ENCODE results near the gene KLHDC8B. TPM values are rescaled to one million over a fixed set of nuclear protein-coding genes. Genes with fewer than 3 reads are reported as not detected.

The KLHDC8B gene
- polyA plus RNA-seq, 3 donors: 7.5 to 16.7 (median 12.9) TPM

- Histone ChIP-seq H3K4me3 (replicated peaks in 1 of 3; ENCODE audit: low read depth in 2 of 3, low read length in 3 of 3) (no peak overlapping the region), H3K9ac (ENCODE audit: insufficient read depth, low read length, poor library complexity, severe bottlenecking) (no peak overlapping the region), H3K4me1 (ENCODE audit: control insufficient read depth in 1 of 2, insufficient read depth in 2 of 2, low read length in 2 of 2) (peaks cover 4 to 9% of the 10 kb centered on the region in 2 donors), H3K27me3 (ENCODE audit: control insufficient read depth in 2 of 2, insufficient read depth in 2 of 2, low read length in 2 of 2) (no peaks in the 10 kb centered on the region), H3K9me3 (replicated peaks in 1 of 2; ENCODE audit: control insufficient read depth in 1 of 2, insufficient read depth in 1 of 2, low read length in 2 of 2) (peaks cover 27 to 34% of the 10 kb centered on the region in 2 donors), H3K36me3 (replicated peaks in 1 of 2; ENCODE audit: control insufficient read depth in 1 of 2, insufficient read depth in 2 of 2, low read length in 2 of 2) (no peaks in the 10 kb centered on the region), H3K27ac (ENCODE audit: low read depth in 1 of 2, low read length in 2 of 2) (no peak overlapping the region), H2AFZ (ENCODE audit: insufficient read depth, low read depth, low read length, poor library complexity, severe bottlenecking) (no peak overlapping the region), H3K4me2 (replicated peaks; ENCODE audit: extremely low read depth, low read length, poor library complexity, severe bottlenecking) (no peak overlapping the region), H4K20me1 (ENCODE audit: insufficient read depth, low read length) (no peaks in the 10 kb centered on the region), H3K79me2 (ENCODE audit: insufficient read depth, low read length) (no peaks in the 10 kb centered on the region)
- Mint-ChIP-seq H3K36me3 (peaks cover 0 to 1% of the 10 kb centered on the region in 2 donors), H3K27ac (no peak overlapping the region), H3K4me3 (no peak overlapping the region), H3K9me3 (peaks cover 16 to 56% (median 50%) of the 10 kb centered on the region in 7 donors), H3K4me1 (peaks cover 10% of the 10 kb centered on the region), H3K27me3 (ENCODE audit: low read depth in 3 of 3) (peaks cover 0 to 1% (median 0%) of the 10 kb centered on the region in 3 donors)
- WGBS (ENCODE audit: insufficient coverage): 94% methylated on average over 3 of the region's 3 CpGs
- DNase-seq: no peak
- TF ChIP-seq, protein P1, sequence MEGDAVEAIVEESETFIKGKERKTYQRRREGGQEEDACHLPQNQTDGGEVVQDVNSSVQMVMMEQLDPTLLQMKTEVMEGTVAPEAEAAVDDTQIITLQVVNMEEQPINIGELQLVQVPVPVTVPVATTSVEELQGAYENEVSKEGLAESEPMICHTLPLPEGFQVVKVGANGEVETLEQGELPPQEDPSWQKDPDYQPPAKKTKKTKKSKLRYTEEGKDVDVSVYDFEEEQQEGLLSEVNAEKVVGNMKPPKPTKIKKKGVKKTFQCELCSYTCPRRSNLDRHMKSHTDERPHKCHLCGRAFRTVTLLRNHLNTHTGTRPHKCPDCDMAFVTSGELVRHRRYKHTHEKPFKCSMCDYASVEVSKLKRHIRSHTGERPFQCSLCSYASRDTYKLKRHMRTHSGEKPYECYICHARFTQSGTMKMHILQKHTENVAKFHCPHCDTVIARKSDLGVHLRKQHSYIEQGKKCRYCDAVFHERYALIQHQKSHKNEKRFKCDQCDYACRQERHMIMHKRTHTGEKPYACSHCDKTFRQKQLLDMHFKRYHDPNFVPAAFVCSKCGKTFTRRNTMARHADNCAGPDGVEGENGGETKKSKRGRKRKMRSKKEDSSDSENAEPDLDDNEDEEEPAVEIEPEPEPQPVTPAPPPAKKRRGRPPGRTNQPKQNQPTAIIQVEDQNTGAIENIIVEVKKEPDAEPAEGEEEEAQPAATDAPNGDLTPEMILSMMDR (IDR thresholded peaks at IDR 0.05): no peak
- intact Hi-C loops (cut with micrococcal nuclease): no loop called here
These were observed 50.6 kb downstream of the KLHDC8B start for GRCh38 chr3:49222002-49222401.

Other genes with a start within 250 kb of the KLHDC8B start
- 10 to 100 TPM; 14.9 to 40.0 (median 18.1) TPM for gene P4HTM, start 181.4 kb upstream of the KLHDC8B start, polyA plus RNA-seq
- gene WDR6, start 164.2 kb upstream of the KLHDC8B start, polyA plus RNA-seq: 100 to 1,000 TPM in 1 of 3 donors, 10 to 100 TPM in 2; 30.6 to 103 (median 46.3) TPM
- gene DALRD3, start 153.0 kb upstream of the KLHDC8B start, polyA plus RNA-seq: 10 to 100 TPM; 15.0 to 42.1 (median 20.0) TPM
- 10 to 100 TPM; 42.1 to 93.4 (median 88.8) TPM for gene NDUFAF3, start 149.5 kb upstream of the KLHDC8B start, polyA plus RNA-seq
- 10 to 100 TPM; 20.8 to 67.3 (median 21.0) TPM for gene IMPDH2, start 142.2 kb upstream of the KLHDC8B start, polyA plus RNA-seq
- gene QRICH1, start 77.5 kb upstream of the KLHDC8B start, polyA plus RNA-seq: 100 to 1,000 TPM in 1 of 3 donors, 10 to 100 TPM in 1, 1 to 10 TPM in 1; 9.3 to 150 (median 16.1) TPM
- 100 to 1,000 TPM; 142 to 326 (median 142) TPM for gene QARS1, start 66.8 kb upstream of the KLHDC8B start, polyA plus RNA-seq
- gene USP19, start 50.8 kb upstream of the KLHDC8B start, polyA plus RNA-seq: 10 to 100 TPM; 18.4 to 55.7 (median 24.1) TPM
- gene LAMB2, start 38.5 kb upstream of the KLHDC8B start, polyA plus RNA-seq: 10 to 100 TPM in 1 of 3 donors, 1 to 10 TPM in 2; 4.0 to 59.3 (median 7.6) TPM
- gene CCDC71, start 5.3 kb upstream of the KLHDC8B start, polyA plus RNA-seq: 10 to 100 TPM in 1 of 3 donors, 1 to 10 TPM in 2; 1.0 to 11.2 (median 1.2) TPM
- gene C3orf62, start 105.6 kb downstream of the KLHDC8B start, polyA plus RNA-seq: 10 to 100 TPM in 1 of 3 donors, 1 to 10 TPM in 1, under 1 TPM in 1; 0.60 to 15.7 (median 1.0) TPM
- gene USP4, start 168.5 kb downstream of the KLHDC8B start, polyA plus RNA-seq: 100 to 1,000 TPM in 1 of 3 donors, 10 to 100 TPM in 2; 68.6 to 125 (median 78.9) TPM
- 1,000 to 10,000 TPM; 1,287 to 2,105 (median 1,394) TPM for gene GPX1, start 186.8 kb downstream of the KLHDC8B start, polyA plus RNA-seq
- gene RHOA, start 240.4 kb downstream of the KLHDC8B start, polyA plus RNA-seq: 1,000 to 10,000 TPM in 2 of 3 donors, 100 to 1,000 TPM in 1; 624 to 1,306 (median 1,179) TPM
- gene TCTA, start 240.8 kb downstream of the KLHDC8B start, polyA plus RNA-seq: 10 to 100 TPM; 22.4 to 35.5 (median 26.7) TPM

Data from CD14-positive monocyte (primary cell).